ENCODE data around the gene GDNF. TPM values are rescaled to one million over a fixed set of nuclear protein-coding genes. Genes with fewer than 3 reads are reported as not detected.

The GDNF gene
- total RNA-seq, 1 experiment from 2014 or later = not detected

DNA sequence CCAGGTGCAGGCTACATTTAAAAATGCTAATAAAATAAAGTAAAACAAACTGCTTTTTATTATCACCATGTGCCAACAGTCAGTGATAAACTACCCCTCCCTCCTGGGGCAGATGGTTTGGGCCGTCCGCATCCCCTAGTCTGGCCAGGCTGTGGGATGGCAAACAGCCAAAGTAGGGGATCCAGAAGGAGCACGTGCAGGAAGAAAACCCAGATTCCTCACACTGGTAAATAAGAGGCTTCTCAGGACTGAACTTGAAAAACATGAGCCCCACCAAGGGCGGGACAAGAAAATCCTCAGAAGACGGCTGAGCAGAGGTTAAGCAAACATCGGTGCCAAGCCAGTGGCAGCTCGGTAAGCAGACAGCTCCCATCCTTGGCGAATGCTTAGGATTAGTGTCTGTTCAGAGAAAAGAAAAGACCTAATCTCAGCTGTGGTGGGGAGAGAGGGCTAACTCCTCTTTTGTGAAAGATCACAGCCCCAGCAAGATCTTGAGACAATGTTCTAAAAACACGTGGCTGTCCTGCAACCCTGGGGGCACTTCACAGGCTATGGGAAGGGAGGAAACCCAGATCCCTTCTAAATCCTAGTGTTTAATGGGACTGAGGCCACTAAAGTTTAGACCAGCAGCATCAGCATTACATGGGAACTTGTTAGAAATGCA, 46.5 kb upstream of the GDNF start:
- no peaks in the 10 kb centered on the region for H3K9me3 ChIP-seq (ENCODE audit: control insufficient read depth, insufficient read depth, low read depth, low read length)
- DNase-seq (ENCODE audit: low read depth, low spot score) (no peak), ATAC-seq (no peak)
- BruUV-seq (replicated peaks) = no TSS peak
- CTCF ChIA-PET = interaction anchor here (0.6 kb wide), 1 partner anchor 1052 kb away, joined by 3 read pairs; no protein-coding TSS in a partner anchor
- H3K4me1 ChIP-seq (ENCODE audit: control insufficient read depth, insufficient read depth, low read length) = no peaks in the 10 kb centered on the region
- POLR2A ChIA-PET = no interaction called here
- peaks cover 11% of the 10 kb centered on the region for H3K27me3 ChIP-seq (ENCODE audit: control insufficient read depth, insufficient read depth, low read length)
- H3K36me3 ChIP-seq (ENCODE audit: control insufficient read depth, insufficient read depth, low read length) = no peaks in the 10 kb centered on the region
- intact Hi-C loops (cut with micrococcal nuclease; ENCODE audit: unreplicated experiment) = no loop called here
- in situ Hi-C loops (cut with HindIII; ENCODE audit: low pct_unique_long_range_greater_than_20kb, low sequenced_read_pairs) = no loop called here
- no peak overlapping the region for H3K27ac ChIP-seq (ENCODE audit: low read length)
- TF ChIP-seq POLR2AphosphoS5 (IDR thresholded peaks at IDR 0.05; ENCODE audit: low read depth, low read length) (no peak), TCF7L2 (IDR thresholded peaks at IDR 0.05; ENCODE audit: low read depth, low read length) (no peak), SIN3A (IDR thresholded peaks at IDR 0.05; ENCODE audit: borderline replicate concordance, insufficient read depth, low read depth, low read length) (no peak), REST (IDR thresholded peaks at IDR 0.05; ENCODE audit: insufficient read depth in 1 of 2, low read depth in 2 of 2, low read length in 1 of 2) (no peak)
- TF ChIP-seq, protein P1, sequence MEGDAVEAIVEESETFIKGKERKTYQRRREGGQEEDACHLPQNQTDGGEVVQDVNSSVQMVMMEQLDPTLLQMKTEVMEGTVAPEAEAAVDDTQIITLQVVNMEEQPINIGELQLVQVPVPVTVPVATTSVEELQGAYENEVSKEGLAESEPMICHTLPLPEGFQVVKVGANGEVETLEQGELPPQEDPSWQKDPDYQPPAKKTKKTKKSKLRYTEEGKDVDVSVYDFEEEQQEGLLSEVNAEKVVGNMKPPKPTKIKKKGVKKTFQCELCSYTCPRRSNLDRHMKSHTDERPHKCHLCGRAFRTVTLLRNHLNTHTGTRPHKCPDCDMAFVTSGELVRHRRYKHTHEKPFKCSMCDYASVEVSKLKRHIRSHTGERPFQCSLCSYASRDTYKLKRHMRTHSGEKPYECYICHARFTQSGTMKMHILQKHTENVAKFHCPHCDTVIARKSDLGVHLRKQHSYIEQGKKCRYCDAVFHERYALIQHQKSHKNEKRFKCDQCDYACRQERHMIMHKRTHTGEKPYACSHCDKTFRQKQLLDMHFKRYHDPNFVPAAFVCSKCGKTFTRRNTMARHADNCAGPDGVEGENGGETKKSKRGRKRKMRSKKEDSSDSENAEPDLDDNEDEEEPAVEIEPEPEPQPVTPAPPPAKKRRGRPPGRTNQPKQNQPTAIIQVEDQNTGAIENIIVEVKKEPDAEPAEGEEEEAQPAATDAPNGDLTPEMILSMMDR (IDR thresholded peaks at IDR 0.05) = no peak
- no peak overlapping the region for H3K4me3 ChIP-seq (ENCODE audit: low read depth in 2 of 2, low read length in 2 of 2)

DNA sequence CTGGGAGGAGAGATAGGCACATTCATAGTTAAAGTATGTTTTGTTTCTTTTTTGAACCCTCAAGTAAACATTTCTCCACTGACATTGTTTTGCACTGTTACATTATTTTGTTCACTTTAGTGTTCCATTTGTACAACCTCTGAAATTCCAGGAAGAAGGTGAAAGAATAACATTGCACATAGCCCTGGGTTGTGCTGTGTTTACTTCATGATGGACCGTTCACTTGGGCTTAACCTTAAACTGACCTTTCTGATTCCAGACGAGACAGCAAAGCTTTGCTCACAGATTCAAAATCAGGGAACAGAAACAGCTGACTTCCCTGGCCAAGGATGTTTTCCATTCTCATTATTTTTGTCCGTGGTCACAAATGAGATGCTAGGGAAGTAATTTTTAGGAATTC, 42.8 kb upstream of the GDNF start:
- no TSS peak for BruUV-seq (replicated peaks)
- H3K4me3 ChIP-seq (ENCODE audit: low read depth in 2 of 2, low read length in 2 of 2) = no peak overlapping the region
- DNase-seq (ENCODE audit: low read depth, low spot score) = no peak

More for the DNA sequence above, 42.8 kb upstream of the GDNF start:
- no peak for TF ChIP-seq SIN3A (IDR thresholded peaks at IDR 0.05; ENCODE audit: borderline replicate concordance, insufficient read depth, low read depth, low read length)
- TF ChIP-seq TCF7L2 (IDR thresholded peaks at IDR 0.05; ENCODE audit: low read depth, low read length) = no peak
- TF ChIP-seq, protein P1 (IDR thresholded peaks at IDR 0.05) = no peak
- TF ChIP-seq REST (IDR thresholded peaks at IDR 0.05; ENCODE audit: insufficient read depth in 1 of 2, low read depth in 2 of 2, low read length in 1 of 2) = no peak
- no peak for TF ChIP-seq POLR2AphosphoS5 (IDR thresholded peaks at IDR 0.05; ENCODE audit: low read depth, low read length)
- ChIA-PET POLR2A (no interaction called here), CTCF (interaction anchor here (0.5 kb wide), 1 partner anchor 1188 kb away, joined by 6 read pairs; no protein-coding TSS in a partner anchor)
- Histone ChIP-seq H3K36me3 (ENCODE audit: control insufficient read depth, insufficient read depth, low read length) (no peaks in the 10 kb centered on the region), H3K27me3 (ENCODE audit: control insufficient read depth, insufficient read depth, low read length) (peaks cover 9% of the 10 kb centered on the region), H3K9me3 (ENCODE audit: control insufficient read depth, insufficient read depth, low read depth, low read length) (no peaks in the 10 kb centered on the region), H3K4me1 (ENCODE audit: control insufficient read depth, insufficient read depth, low read length) (no peaks in the 10 kb centered on the region), H3K27ac (ENCODE audit: low read length) (no peak overlapping the region)
- in situ Hi-C loops (cut with HindIII; ENCODE audit: low pct_unique_long_range_greater_than_20kb, low sequenced_read_pairs) = no loop called here
- intact Hi-C loops (cut with micrococcal nuclease; ENCODE audit: unreplicated experiment) = no loop called here
- no peak for ATAC-seq

Measured in Panc1 (cell line).